Spleen (tissue), 11 donors: ENCODE data around the gene RPS19BP1. TPM values are rescaled to one million over a fixed set of nuclear protein-coding genes. Genes with fewer than 3 reads are reported as not detected.

Experiments used
- DNase-seq: peaks from one replicate; pipeline ENCODE4 v3.0.0-alpha.2; 2020
- H3K27ac ChIP-seq, 8 donors: fragments of 200-600 bp; sonication (generic) in 7 of 8; 1 replicate in 4 of 8; 2 replicates in 4 of 8; pipeline versions ENCODE4 v1.5.0 to v1.8.0; 2016 to 2021; ENCODE audit warnings: inconsistent platforms in 4 of 8, mild to moderate bottlenecking in 4 of 8, moderate library complexity in 1 of 8
- H3K27me3 ChIP-seq, 7 donors: fragments of 200-600 bp; sonication (generic) in 6 of 7; replicated peaks in 1 of 7; 1 replicate in 4 of 7; 2 replicates in 3 of 7; pipeline versions ENCODE4 v1.5.0 to v1.8.0; 2016 to 2021; ENCODE audit warnings: inconsistent platforms in 3 of 7, mild to moderate bottlenecking in 1 of 7
- H3K36me3 ChIP-seq, 6 donors: fragments of 200-600 bp; sonication (generic) in 5 of 6; 1 replicate in 4 of 6; 2 replicates in 2 of 6; pipeline versions ENCODE4 v1.5.0 to v1.8.0; 2016 to 2021; ENCODE audit warnings: inconsistent platforms in 2 of 6
- H3K4me1 ChIP-seq, 6 donors: fragments of 200-600 bp; sonication (generic) in 5 of 6; 1 replicate in 3 of 6; 2 replicates in 3 of 6; pipeline versions ENCODE4 v1.5.0 to v1.8.0; 2016 to 2021; ENCODE audit warnings: inconsistent platforms in 3 of 6
- H3K4me3 ChIP-seq, 8 donors: fragments of 200-600 bp; sonication (generic) in 7 of 8; 1 replicate in 4 of 8; 2 replicates in 4 of 8; pipeline versions ENCODE4 v1.5.0 to v1.8.0; 2016 to 2021; ENCODE audit warnings: inconsistent platforms in 4 of 8, mild to moderate bottlenecking in 4 of 8, moderate library complexity in 2 of 8
- H3K9me3 ChIP-seq, 8 donors: fragments of 200-600 bp; sonication (generic) in 7 of 8; 1 replicate in 4 of 8; 2 replicates in 4 of 8; pipeline versions ENCODE4 v1.5.0 to v1.8.0; 2016 to 2021; ENCODE audit warnings: inconsistent platforms in 4 of 8
- POLR2A ChIP-seq, 3 donors: fragments of 450-650 bp; IDR thresholded peaks; one replicate each; pipeline ENCODE4 v1.5.1; 2017; ENCODE audit warnings: antibody characterized with exemption in 3 of 3, mild to moderate bottlenecking in 1 of 3
- POLR2AphosphoS5 ChIP-seq, 3 donors: sonication (generic); formaldehyde crosslinking; IDR thresholded peaks; one replicate each; pipeline ENCODE4 v1.5.1; 2017; ENCODE audit warnings: antibody characterized with exemption in 3 of 3
- WGBS, 5 donors: extraction: QIAGEN DNeasy Blood & Tissue Kit in 3 of 5; methylation state at CpG; one replicate each; pipeline versions ENCODE4 v1.1.5 to v1.1.7; 2013 to 2018; 5-methylcytosine and 5-hydroxymethylcytosine counted together
- intact Hi-C: fragments of 100-400 bp; cut with DNase I; formaldehyde crosslinking; loops from one replicate; pipeline ENCODE4 v1.15.0; 2023; ENCODE audit warnings: low total_unique reads
- polyA plus RNA-seq, 3 donors: library from polyadenylated mRNA; stranded (reverse); fragments of 200-250 nt; gene quantifications; one replicate each; pipeline ENCODE4 v1.2.1, GENCODE V29; 2013
- total RNA-seq, 7 donors: library from RNA; depleted of rRNA in 3 of 7; stranded (reverse); fragments of >200 nt in 3 of 7; fragmentation: NEBNext Ultra II Directional in 4 of 7; extraction: Animal tissue kit (Norgen Biotek cat#: 25700) in 4 of 7; gene quantifications; one replicate each; pipeline versions ENCODE4 v1.1.0 to v1.2.1, GENCODE V29; 2016 to 2021
- TF ChIP-seq, protein P1 (sequence below), 11 experiments: fragments of 200-600 bp in 7 of 11; fragments of 450-650 bp in 4 of 11; sonication (generic) in 4 of 11; IDR thresholded peaks in 8 of 11; conservative IDR thresholded peaks in 3 of 11; 1 replicate in 7 of 11; 2 replicates in 4 of 11; pipeline versions ENCODE4 v1.4.0 to v1.8.0; 2016 to 2021; ENCODE audit warnings: antibody characterized with exemption in 11 of 11, inconsistent platforms in 4 of 11, mild to moderate bottlenecking in 1 of 11
- donor health status: healthy with polysubstance abuse.
- donor health status: DM: no; HTN: no; CAD: no; lungs with moderate emphysema.
- donor health status: DM: no; HTN: no; CAD: no.
- donor health status: Bipolar disorder and iron deficiency.
- donor health status: healthy.
- donor health status: DM: no; HTN: no; CAD: no.
- donor health status: DM: yes; HTN: yes; CAD: no.

Gene RPS19BP1
- total and polyA plus RNA-seq, 10 donors = 55.8 to 210 (median 96.6) TPM

DNA sequence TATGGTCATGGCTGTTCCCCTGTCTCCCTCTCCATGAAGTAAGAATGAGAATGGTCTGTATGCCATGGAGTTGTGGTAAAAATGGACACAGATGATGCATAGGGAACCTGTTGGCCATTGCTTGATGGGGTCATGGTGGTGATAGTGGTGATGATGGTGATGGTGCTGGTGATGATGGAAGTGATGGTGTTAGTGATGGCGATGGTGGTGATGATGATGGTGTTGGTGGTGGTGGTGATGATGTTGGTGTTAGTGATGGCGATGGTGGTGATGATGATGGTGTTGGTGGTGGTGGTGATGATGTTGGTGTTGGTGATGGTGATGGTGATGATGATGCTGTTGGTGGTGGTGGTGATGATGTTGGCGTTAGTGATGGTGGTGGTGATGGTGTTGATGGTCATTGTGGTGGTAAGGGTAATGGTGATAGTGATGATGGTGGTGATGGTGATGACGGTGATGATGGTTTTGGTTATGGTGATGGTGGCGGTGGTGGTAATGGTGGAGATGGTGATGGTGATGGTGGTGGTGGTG lies 32.9 kb upstream of the RPS19BP1 start:
- Histone ChIP-seq H3K36me3 (no peaks in the 10 kb centered on the region), H3K27ac (no peak overlapping the region), H3K4me1 (peaks cover 0 to 14% (median 9%) of the 10 kb centered on the region in 6 donors), H3K9me3 (no peaks in the 10 kb centered on the region), H3K4me3 (no peak overlapping the region), H3K27me3 (peaks cover 0 to 26% (median under 1%) of the 10 kb centered on the region in 7 donors)
- no peak for DNase-seq
- WGBS, 5 donors = 92 to 97% (median 95%) methylated on average over 5 of the region's 5 CpGs
- no peak for TF ChIP-seq POLR2AphosphoS5 (IDR thresholded peaks at IDR 0.05)
- TF ChIP-seq POLR2A (IDR thresholded peaks at IDR 0.05) = no peak
- TF ChIP-seq, protein P1, sequence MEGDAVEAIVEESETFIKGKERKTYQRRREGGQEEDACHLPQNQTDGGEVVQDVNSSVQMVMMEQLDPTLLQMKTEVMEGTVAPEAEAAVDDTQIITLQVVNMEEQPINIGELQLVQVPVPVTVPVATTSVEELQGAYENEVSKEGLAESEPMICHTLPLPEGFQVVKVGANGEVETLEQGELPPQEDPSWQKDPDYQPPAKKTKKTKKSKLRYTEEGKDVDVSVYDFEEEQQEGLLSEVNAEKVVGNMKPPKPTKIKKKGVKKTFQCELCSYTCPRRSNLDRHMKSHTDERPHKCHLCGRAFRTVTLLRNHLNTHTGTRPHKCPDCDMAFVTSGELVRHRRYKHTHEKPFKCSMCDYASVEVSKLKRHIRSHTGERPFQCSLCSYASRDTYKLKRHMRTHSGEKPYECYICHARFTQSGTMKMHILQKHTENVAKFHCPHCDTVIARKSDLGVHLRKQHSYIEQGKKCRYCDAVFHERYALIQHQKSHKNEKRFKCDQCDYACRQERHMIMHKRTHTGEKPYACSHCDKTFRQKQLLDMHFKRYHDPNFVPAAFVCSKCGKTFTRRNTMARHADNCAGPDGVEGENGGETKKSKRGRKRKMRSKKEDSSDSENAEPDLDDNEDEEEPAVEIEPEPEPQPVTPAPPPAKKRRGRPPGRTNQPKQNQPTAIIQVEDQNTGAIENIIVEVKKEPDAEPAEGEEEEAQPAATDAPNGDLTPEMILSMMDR (IDR thresholded peaks at IDR 0.05 in 8 of 11, conservative IDR thresholded peaks at IDR 0.05 in 3 of 11) = no peak
- intact Hi-C loops = no loop called here

DNA sequence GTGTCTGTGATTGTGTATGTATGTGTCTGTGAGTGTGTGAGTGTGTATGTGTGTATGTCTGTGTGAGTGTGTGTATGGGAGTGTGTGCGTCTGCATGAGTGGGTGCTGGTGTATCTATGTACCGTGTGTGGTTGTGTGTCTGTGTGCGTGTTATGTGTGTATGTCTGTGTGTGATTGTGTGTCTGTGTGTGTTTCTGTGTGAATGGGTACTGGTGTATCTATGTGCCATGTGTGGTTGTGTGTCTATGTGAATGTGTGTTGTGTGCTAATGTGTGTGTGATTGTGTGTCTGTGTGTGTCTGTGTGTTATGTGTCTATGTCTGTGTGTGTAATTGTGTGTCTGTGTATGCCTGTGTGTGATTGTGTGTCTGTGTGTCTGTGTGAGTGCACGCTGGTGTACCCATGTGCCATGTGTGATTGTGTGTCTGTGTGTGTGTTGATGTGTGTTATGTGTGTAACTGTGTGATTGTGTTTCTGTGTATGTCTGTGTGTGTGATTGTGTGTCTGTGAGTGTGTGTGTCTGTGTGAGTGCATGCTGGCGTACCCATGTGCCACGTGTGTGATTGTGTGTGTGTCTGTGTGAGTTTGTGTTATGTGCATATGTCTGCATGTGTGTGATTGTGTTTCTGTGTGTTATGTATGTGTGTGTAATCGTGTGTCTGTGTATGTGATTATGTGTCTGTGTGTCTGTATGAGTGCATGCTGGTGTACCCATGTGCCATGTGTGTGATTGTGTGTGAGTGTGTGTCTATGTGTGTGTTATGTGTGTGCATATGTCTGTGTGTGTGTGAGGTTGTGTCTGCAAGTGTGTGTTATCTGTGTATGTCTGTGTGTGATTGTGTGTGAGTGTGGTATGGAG lies 31.3 kb upstream of the RPS19BP1 start:
- Histone ChIP-seq H3K4me1 (peaks cover 0 to 14% (median 9%) of the 10 kb centered on the region in 6 donors), H3K27me3 (peaks cover 0 to 42% (median 17%) of the 10 kb centered on the region in 7 donors), H3K9me3 (no peaks in the 10 kb centered on the region), H3K36me3 (no peaks in the 10 kb centered on the region), H3K4me3 (no peak overlapping the region), H3K27ac (no peak overlapping the region)
- intact Hi-C loops = no loop called here
- no peak for TF ChIP-seq POLR2AphosphoS5 (IDR thresholded peaks at IDR 0.05)
- TF ChIP-seq, protein P1 (IDR thresholded peaks at IDR 0.05 in 8 of 11, conservative IDR thresholded peaks at IDR 0.05 in 3 of 11) = peak in 1 of 11 experiments; percentile 9
- TF ChIP-seq POLR2A (IDR thresholded peaks at IDR 0.05) = peak in 1 of 3 donors; percentile 26
- DNase-seq = no peak
- WGBS, 5 donors = 67 to 90% (median 86%) methylated on average over 7 of the region's 7 CpGs

DNA sequence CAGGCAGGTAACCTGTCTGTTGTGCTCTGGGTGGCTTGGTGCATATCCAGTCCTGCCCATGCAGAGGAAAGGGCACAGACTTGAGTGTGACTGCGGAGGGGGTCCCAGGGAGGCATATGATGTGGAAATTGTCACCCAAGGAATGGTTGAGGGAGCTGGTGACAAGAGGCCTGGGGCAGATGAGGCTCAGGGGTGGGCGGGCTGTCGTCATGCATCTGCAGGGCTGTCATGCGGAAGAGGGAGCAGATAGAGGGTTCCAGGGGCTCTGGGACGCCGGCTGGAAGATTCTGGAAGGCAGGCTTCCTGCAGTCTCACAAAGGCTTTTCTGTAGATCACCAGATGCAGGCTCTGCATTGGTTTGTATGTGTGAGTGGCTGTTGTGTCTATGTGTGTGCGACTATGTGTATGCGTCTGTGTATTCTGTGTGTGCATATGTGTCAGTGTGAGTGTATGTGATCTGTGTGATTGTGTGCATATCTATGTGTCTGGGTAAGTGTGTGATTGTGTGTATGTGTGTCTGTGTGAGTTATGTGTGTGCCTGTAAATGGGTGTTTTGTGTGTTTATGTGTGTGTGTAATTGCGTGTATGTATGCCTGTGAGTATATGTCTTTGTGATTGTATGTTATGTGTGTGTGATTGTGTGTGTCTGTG lies 30.4 kb upstream of the RPS19BP1 start:
- intact Hi-C loops = no loop called here
- Histone ChIP-seq H3K27ac (no peak overlapping the region), H3K27me3 (peaks cover 0 to 50% (median 24%) of the 10 kb centered on the region in 7 donors), H3K4me3 (no peak overlapping the region), H3K4me1 (peaks cover 0 to 20% (median 14%) of the 10 kb centered on the region in 6 donors), H3K9me3 (no peaks in the 10 kb centered on the region), H3K36me3 (no peaks in the 10 kb centered on the region)
- TF ChIP-seq, protein P1 (IDR thresholded peaks at IDR 0.05 in 8 of 11, conservative IDR thresholded peaks at IDR 0.05 in 3 of 11) = no peak
- no peak for TF ChIP-seq POLR2AphosphoS5 (IDR thresholded peaks at IDR 0.05)
- TF ChIP-seq POLR2A (IDR thresholded peaks at IDR 0.05) = no peak
- WGBS, 5 donors = 74 to 79% (median 75%) methylated on average over 9 of the region's 9 CpGs
- no peak for DNase-seq

DNA sequence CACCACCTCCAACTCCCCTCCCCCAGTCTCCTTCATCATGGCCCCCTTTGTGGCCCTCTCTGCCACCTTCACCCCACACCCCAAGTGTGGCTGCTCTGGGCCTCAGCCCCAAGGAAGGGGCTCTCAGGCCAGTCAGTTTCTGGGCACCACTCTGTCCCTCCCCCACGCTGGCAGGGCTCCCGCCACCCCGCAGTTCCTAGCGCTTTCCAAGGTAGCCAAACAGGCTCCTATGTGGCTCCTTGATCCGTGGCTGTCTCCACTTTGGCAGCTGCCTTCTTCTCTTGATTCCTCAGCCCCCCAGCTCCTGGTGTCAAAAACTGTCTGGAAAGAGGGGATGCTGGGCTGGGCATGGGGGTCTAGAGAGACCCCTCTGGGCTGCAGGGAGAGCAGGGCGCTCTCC lies 27.6 kb upstream of the RPS19BP1 start:
- peaks cover 0 to 18% (median 8%) of the 10 kb centered on the region in 6 donors for H3K4me1 ChIP-seq
- intact Hi-C loops = no loop called here
- peaks cover 2 to 79% (median 46%) of the 10 kb centered on the region in 7 donors for H3K27me3 ChIP-seq
- H3K36me3 ChIP-seq = no peaks in the 10 kb centered on the region
- TF ChIP-seq POLR2AphosphoS5 (IDR thresholded peaks at IDR 0.05) (no peak), POLR2A (IDR thresholded peaks at IDR 0.05) (no peak)
- TF ChIP-seq, protein P1 (IDR thresholded peaks at IDR 0.05 in 8 of 11, conservative IDR thresholded peaks at IDR 0.05 in 3 of 11) = no peak
- no peak overlapping the region for H3K27ac ChIP-seq
- H3K4me3 ChIP-seq = no peak overlapping the region
- no peak for DNase-seq
- no peaks in the 10 kb centered on the region for H3K9me3 ChIP-seq
- WGBS, 5 donors = 53 to 70% (median 59%) methylated on average over 6 of the region's 6 CpGs
